GM23248 (cell line): ENCODE results near the gene RBFOX2. TPM values are rescaled to one million over a fixed set of nuclear protein-coding genes. Genes with fewer than 3 reads are reported as not detected.
A peak's percentile ranks its signal among the peaks of the same experiment; 100 is the strongest.
"Not testable (repeated sequence)": the region's sequence is repeated elsewhere in the genome, so short reads cannot be mapped to it uniquely, and the experiment has no call there.

Source experiments
- DNase-seq: peaks from one replicate; pipeline ENCODE4 v3.0.0-alpha.2; 2015
- H2AFZ ChIP-seq: fragments of 200-600 bp; sonication (generic); 2 replicates; pipeline ENCODE4 v1.6.1; 2016; ENCODE audit warnings: antibody characterized with exemption
- H3F3A ChIP-seq: fragments of 200-600 bp; sonication (generic); 2 replicates; pipeline ENCODE4 v1.6.1; 2016; ENCODE audit warnings: mild to moderate bottlenecking, antibody characterized with exemption, mixed run types; ENCODE audit not compliant: insufficient read depth
- H3K27ac ChIP-seq: fragments of 200-600 bp; sonication (generic); 2 replicates; pipeline ENCODE4 v1.5.1; 2016; ENCODE audit warnings: mild to moderate bottlenecking
- H3K27me3 ChIP-seq: fragments of 200-600 bp; sonication (generic); replicated peaks from 2 replicates; pipeline ENCODE4 v1.6.1; 2016; ENCODE audit warnings: mild to moderate bottlenecking; ENCODE audit not compliant: insufficient read depth
- H3K36me3 ChIP-seq: fragments of 200-600 bp; sonication (generic); 2 replicates; pipeline ENCODE4 v1.6.1; 2016; ENCODE audit warnings: low read depth, mild to moderate bottlenecking
- H3K4me1 ChIP-seq: fragments of 200-600 bp; sonication (generic); 2 replicates; pipeline ENCODE4 v1.6.1; 2016; ENCODE audit warnings: mild to moderate bottlenecking; ENCODE audit not compliant: insufficient read depth
- H3K4me2 ChIP-seq: fragments of 200-600 bp; sonication (generic); one replicate; pipeline ENCODE4 v1.6.1; 2016; ENCODE audit warnings: mild to moderate bottlenecking; ENCODE audit not compliant: unreplicated experiment
- H3K4me3 ChIP-seq: fragments of 200-600 bp; sonication (generic); 2 replicates; pipeline ENCODE4 v1.5.1; 2016; ENCODE audit warnings: mild to moderate bottlenecking
- H3K79me2 ChIP-seq: fragments of 200-600 bp; sonication (generic); 2 replicates; pipeline ENCODE4 v1.6.1; 2016; ENCODE audit warnings: mild to moderate bottlenecking; ENCODE audit not compliant: insufficient read depth
- H3K9ac ChIP-seq: fragments of 200-600 bp; sonication (generic); 2 replicates; pipeline ENCODE4 v1.6.1; 2016; ENCODE audit warnings: mild to moderate bottlenecking
- H3K9me2 ChIP-seq: fragments of 200-600 bp; sonication (generic); 2 replicates; pipeline ENCODE4 v1.6.1; 2016; ENCODE audit warnings: mixed run types, mild to moderate bottlenecking, moderate library complexity; ENCODE audit not compliant: insufficient read depth
- H3K9me3 ChIP-seq: fragments of 200-600 bp; sonication (generic); one replicate; pipeline ENCODE4 v1.6.1; 2017; ENCODE audit warnings: low read depth
- H4K20me1 ChIP-seq: fragments of 200-600 bp; sonication (generic); 2 replicates; pipeline ENCODE4 v1.6.0; 2016; ENCODE audit not compliant: insufficient read depth
- EZH2 ChIP-seq: fragments of 200-600 bp; sonication (generic); IDR thresholded peaks from 2 replicates; pipeline ENCODE4 v1.6.1; 2018; ENCODE audit warnings: antibody characterized with exemption, mild to moderate bottlenecking; ENCODE audit not compliant: insufficient read depth, poor library complexity, severe bottlenecking
- EZH2phosphoT487 ChIP-seq: fragments of 200-600 bp; sonication (generic); IDR thresholded peaks from 2 replicates; pipeline ENCODE4 v1.6.1; 2018; ENCODE audit warnings: antibody characterized with exemption, moderate library complexity, mild to moderate bottlenecking, low read depth; ENCODE audit not compliant: insufficient read depth
- WGBS, 2 experiments: methylation state at CpG; one replicate each; pipeline ENCODE4 v1.1.6; 2015 to 2017; ENCODE audit warnings: low lambda C conversion rate in 2 of 2, low coverage in 1 of 2; ENCODE audit errors: missing lambda C conversion rate in 2 of 2; 5-methylcytosine and 5-hydroxymethylcytosine counted together
- in situ Hi-C: fragments of 300-500 bp; cut with MboI; formaldehyde crosslinking; loops from 2 replicates; pipeline ENCODE4 v1.15.0; 2020
- polyA plus RNA-seq: library from polyadenylated mRNA; unstranded; fragments of >200 nt; fragmentation: Nextera tagmentation; extraction: Ambion mirVana; gene quantifications from 2 replicates; pipeline ENCODE4 v1.2.1, GENCODE V29; 2016
- total RNA-seq: library from RNA; depleted of rRNA; stranded (reverse); fragments of >200 nt; shearing (Covaris generic); gene quantifications from 2 replicates; pipeline ENCODE4 v1.2.3, GENCODE V29; 2014

Gene RBFOX2
- total and polyA plus RNA-seq, 2 experiments from 2014 or later = 127 to 136 TPM

GRCh38 chr22:36049678-36049997 is 21.0 kb upstream of the RBFOX2 start:
- H3K27me3 ChIP-seq = no peaks in the 10 kb centered on the region
- H2AFZ ChIP-seq = no peak overlapping the region
- WGBS, 2 experiments = 96 to 98% methylated on average over 2 of the region's 2 CpGs
- H3F3A ChIP-seq = 0 out of 2 replicates have a peak, but pooled peaks cover 8% of the 10 kb centered on the region
- no peaks in the 10 kb centered on the region for H3K9me2 ChIP-seq
- H3K4me1 ChIP-seq = peaks cover 12% of the 10 kb centered on the region
- no peak overlapping the region for H3K27ac ChIP-seq
- no peaks in the 10 kb centered on the region for H4K20me1 ChIP-seq
- TF ChIP-seq EZH2phosphoT487 (no peak), EZH2 (no peak)
- no peak overlapping the region for H3K9ac ChIP-seq
- H3K36me3 ChIP-seq = no peaks in the 10 kb centered on the region
- no peak overlapping the region for H3K4me3 ChIP-seq
- H3K9me3 ChIP-seq = no peaks in the 10 kb centered on the region
- no peaks in the 10 kb centered on the region for H3K79me2 ChIP-seq
- DNase-seq = no peak
- H3K4me2 ChIP-seq = no peak overlapping the region
- in situ Hi-C loops = no loop called here

DNA sequence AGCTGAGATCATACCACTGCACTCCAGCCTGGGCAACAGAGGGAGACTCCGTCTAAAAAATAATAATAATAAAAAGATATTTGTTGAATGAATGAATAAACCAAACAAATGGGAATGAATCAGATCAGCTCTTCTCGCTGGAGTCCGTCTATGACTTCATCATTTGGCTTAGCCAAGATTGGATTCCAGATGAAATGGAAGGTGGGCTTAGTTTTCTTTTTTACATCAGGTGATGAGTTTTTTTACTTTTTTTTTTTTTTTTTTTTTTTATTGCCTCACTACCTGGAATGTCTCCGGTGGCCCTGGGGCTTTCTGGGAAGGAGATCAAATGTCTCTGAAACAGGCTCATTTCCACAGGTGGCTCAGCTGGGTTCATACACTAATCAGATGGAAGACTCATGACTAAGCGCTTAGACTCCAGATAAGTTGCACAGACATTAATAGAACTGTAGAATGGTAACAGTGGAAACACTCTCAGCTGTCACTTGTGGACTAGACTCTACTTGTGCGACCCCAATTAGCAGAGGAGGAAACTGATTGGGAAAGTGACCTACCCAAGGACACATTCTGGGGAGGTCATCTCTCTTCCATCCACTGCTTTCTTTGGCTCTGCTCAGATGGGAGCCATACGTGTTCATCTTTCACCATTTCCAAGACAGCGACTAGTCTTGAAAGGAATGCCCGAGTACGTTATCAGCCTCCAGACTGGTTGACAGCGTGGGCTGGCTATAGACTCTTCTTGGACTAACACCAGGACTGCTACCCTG is 20.5 kb upstream of the RBFOX2 start:
- Histone ChIP-seq H3K9ac (no peak overlapping the region), H4K20me1 (no peaks in the 10 kb centered on the region), H2AFZ (no peak overlapping the region), H3K27ac (no peak overlapping the region), H3K4me2 (no peak overlapping the region), H3K36me3 (no peaks in the 10 kb centered on the region), H3K79me2 (no peaks in the 10 kb centered on the region), H3K4me1 (peaks cover 12% of the 10 kb centered on the region), H3F3A (0 out of 2 replicates have a peak, but pooled peaks cover 8% of the 10 kb centered on the region), H3K27me3 (no peaks in the 10 kb centered on the region), H3K9me2 (no peaks in the 10 kb centered on the region), H3K9me3 (no peaks in the 10 kb centered on the region), H3K4me3 (no peak overlapping the region)
- 80% methylated on average over 11 of the region's 11 CpGs for WGBS, 2 experiments
- TF ChIP-seq EZH2 (no peak), EZH2phosphoT487 (no peak)
- peak; percentile 41 for DNase-seq
- in situ Hi-C loops = no loop called here

DNA sequence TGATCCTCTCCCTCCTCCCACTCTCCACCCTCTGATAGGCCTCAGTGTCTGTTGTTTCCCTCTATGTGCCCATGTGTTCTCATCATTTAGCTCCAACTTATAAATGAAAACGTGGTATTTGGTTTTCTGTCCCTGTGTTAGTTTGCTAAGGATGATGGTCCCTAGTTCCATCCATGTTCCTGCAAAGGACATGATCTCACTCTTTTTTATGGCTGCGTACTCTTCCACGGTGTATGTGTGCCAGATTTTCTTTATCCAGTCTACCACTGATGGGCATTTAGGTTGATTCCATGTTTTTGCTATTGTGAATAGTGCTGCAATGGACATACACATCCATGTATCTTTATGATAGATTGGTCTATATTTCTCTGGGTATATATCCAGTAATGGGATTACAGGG is 15.9 kb upstream of the RBFOX2 start:
- H3K9me2 ChIP-seq, H3F3A ChIP-seq, H3K79me2 ChIP-seq, H3K27me3 ChIP-seq, H3K9me3 ChIP-seq, H3K27ac ChIP-seq, H3K4me1 ChIP-seq, H3K4me3 ChIP-seq, H3K36me3 ChIP-seq, H3K4me2 ChIP-seq, DNase-seq, H4K20me1 ChIP-seq, H3K9ac ChIP-seq, H2AFZ ChIP-seq, in situ Hi-C loops: not testable (repeated sequence)
- 75% methylated on average over 3 of the region's 3 CpGs for WGBS, 2 experiments

- in situ Hi-C loops = no loop called here
These were observed 13.6 kb upstream of the RBFOX2 start for GRCh38 chr22:36042240-36042639.

GRCh38 chr22:36039125-36039524 is 10.5 kb upstream of the RBFOX2 start:
- Histone ChIP-seq H4K20me1 (no peaks in the 10 kb centered on the region), H3K36me3 (no peaks in the 10 kb centered on the region), H3F3A (no peaks in the 10 kb centered on the region), H3K9me2 (no peaks in the 10 kb centered on the region), H2AFZ (no peak overlapping the region), H3K27me3 (no peaks in the 10 kb centered on the region), H3K79me2 (no peaks in the 10 kb centered on the region), H3K4me1 (no peaks in the 10 kb centered on the region), H3K4me3 (no peak overlapping the region), H3K27ac (no peak overlapping the region), H3K4me2 (no peak overlapping the region), H3K9me3 (no peaks in the 10 kb centered on the region), H3K9ac (no peak overlapping the region)
- no peak for DNase-seq
- in situ Hi-C loops = no loop called here
- WGBS, 2 experiments = 66 to 70% methylated on average over 3 of the region's 3 CpGs
- TF ChIP-seq EZH2phosphoT487 (no peak), EZH2 (no peak)

More at GRCh38 chr22:36042240-36042639, 13.6 kb upstream of the RBFOX2 start:
- no peak overlapping the region for H3K9ac ChIP-seq
- no peaks in the 10 kb centered on the region for H3K36me3 ChIP-seq
- no peaks in the 10 kb centered on the region for H3K27me3 ChIP-seq
- H3K4me1 ChIP-seq = no peaks in the 10 kb centered on the region
- no peaks in the 10 kb centered on the region for H4K20me1 ChIP-seq
- no peak overlapping the region for H2AFZ ChIP-seq
- TF ChIP-seq EZH2 (no peak), EZH2phosphoT487 (no peak)
- H3K9me2 ChIP-seq = no peaks in the 10 kb centered on the region
- DNase-seq = no peak
- no peaks in the 10 kb centered on the region for H3K9me3 ChIP-seq
- H3K4me2 ChIP-seq = no peak overlapping the region
- 79 to 88% methylated on average over 5 of the region's 5 CpGs for WGBS, 2 experiments
- H3K4me3 ChIP-seq = no peak overlapping the region
- H3K27ac ChIP-seq = no peak overlapping the region
- no peaks in the 10 kb centered on the region for H3K79me2 ChIP-seq
- no peaks in the 10 kb centered on the region for H3F3A ChIP-seq
